ENCODE data around the gene ECE1. TPM values are rescaled to one million over a fixed set of nuclear protein-coding genes. Genes with fewer than 3 reads are reported as not detected.

The ECE1 gene
- total and polyA plus RNA-seq, 9 of the 15 experiments (the other 6 are each of a cell fraction or from before 2014, with no cell fraction given) = 0.56 to 34.8 (median 11.0) TPM

- TF ChIP-seq SMAD4 (CRISPR knock-in tag; conservative IDR thresholded peaks at IDR 0.05) = 0 out of 2 replicates have a peak, but pooled peaks have one; percentile 35
- no peak for TF ChIP-seq POLR3G (IDR thresholded peaks at IDR 0.05; ENCODE audit: extremely low read depth, insufficient read length, insufficient replicate concordance)
- no peak for TF ChIP-seq BCL6 (CRISPR knock-in tag; IDR thresholded peaks at IDR 0.05)
- TF ChIP-seq ZC3H11A (IDR thresholded peaks at IDR 0.05; ENCODE audit: low read depth, low read length) = no peak
- no peak for TF ChIP-seq ZNF3 (CRISPR knock-in tag; IDR thresholded peaks at IDR 0.05)
- TF ChIP-seq ZKSCAN3 (CRISPR knock-in tag; IDR thresholded peaks at IDR 0.05) = no peak
- peak; percentile 60; the same call in 1 of the 2 replicates for TF ChIP-seq SMC3 (conservative IDR thresholded peaks at IDR 0.05; ENCODE audit: insufficient read depth, low read depth, low read length)
- no peak for TF ChIP-seq ILK (tag; IDR thresholded peaks at IDR 0.05; ENCODE audit: borderline replicate concordance, low read depth)
- TF ChIP-seq ZNF146 (CRISPR knock-in tag; IDR thresholded peaks at IDR 0.05; ENCODE audit: unreplicated experiment) = no peak
- TF ChIP-seq GMEB1 (CRISPR knock-in tag; IDR thresholded peaks at IDR 0.05) = no peak
- TF ChIP-seq KLF10 (CRISPR knock-in tag; IDR thresholded peaks at IDR 0.05) = no peak
- TF ChIP-seq ZNF551 (CRISPR knock-in tag; IDR thresholded peaks at IDR 0.05) = no peak
- no peak for TF ChIP-seq TARDBP (IDR thresholded peaks at IDR 0.05)
- TF ChIP-seq, protein P1, sequence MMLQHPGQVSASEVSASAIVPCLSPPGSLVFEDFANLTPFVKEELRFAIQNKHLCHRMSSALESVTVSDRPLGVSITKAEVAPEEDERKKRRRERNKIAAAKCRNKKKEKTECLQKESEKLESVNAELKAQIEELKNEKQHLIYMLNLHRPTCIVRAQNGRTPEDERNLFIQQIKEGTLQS (IDR thresholded peaks at IDR 0.05) = no peak
- TF ChIP-seq, protein P1 (CRISPR knock-in tag; conservative IDR thresholded peaks at IDR 0.05) = no peak
- TF ChIP-seq MYNN (IDR thresholded peaks at IDR 0.05) = no peak
- TF ChIP-seq MYNN (CRISPR knock-in tag; IDR thresholded peaks at IDR 0.05) = no peak
- TF ChIP-seq, protein P2, sequence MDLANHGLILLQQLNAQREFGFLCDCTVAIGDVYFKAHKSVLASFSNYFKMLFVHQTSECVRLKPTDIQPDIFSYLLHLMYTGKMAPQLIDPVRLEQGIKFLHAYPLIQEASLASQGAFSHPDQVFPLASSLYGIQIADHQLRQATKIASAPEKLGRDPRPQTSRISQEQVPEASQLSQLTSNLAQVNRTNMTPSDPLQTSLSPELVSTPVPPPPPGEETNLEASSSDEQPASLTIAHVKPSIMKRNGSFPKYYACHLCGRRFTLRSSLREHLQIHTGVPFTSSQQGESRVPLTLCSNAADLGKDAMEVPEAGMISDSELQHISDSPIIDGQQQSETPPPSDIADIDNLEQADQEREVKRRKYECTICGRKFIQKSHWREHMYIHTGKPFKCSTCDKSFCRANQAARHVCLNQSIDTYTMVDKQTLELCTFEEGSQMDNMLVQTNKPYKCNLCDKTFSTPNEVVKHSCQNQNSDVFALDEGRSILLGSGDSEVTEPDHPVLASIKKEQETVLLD (IDR thresholded peaks at IDR 0.05) = no peak
- peak; percentile 59; the same call in 1 of the 2 replicates for TF ChIP-seq NCOR1 (IDR thresholded peaks at IDR 0.05)
- TF ChIP-seq GATA2 (CRISPR knock-in tag; IDR thresholded peaks at IDR 0.05) = peak; percentile 61; the same call in 1 of the 2 replicates
- TF ChIP-seq KAT2B (IDR thresholded peaks at IDR 0.05; ENCODE audit: low read depth, low read length) = no peak
- TF ChIP-seq, protein P3, sequence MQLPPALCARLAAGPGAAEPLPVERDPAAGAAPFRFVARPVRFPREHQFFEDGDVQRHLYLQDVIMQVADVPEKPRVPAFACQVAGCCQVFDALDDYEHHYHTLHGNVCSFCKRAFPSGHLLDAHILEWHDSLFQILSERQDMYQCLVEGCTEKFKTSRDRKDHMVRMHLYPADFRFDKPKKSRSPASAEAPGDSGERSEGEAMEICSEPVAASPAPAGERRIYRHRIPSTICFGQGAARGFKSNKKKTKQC (CRISPR knock-in tag; IDR thresholded peaks at IDR 0.05) = no peak
- TF ChIP-seq DPF2 (IDR thresholded peaks at IDR 0.05) = peak; percentile 56
- TF ChIP-seq CBX1 (IDR thresholded peaks at IDR 0.05; ENCODE audit: low read depth) = no peak
- no peak for TF ChIP-seq NEUROD1 (IDR thresholded peaks at IDR 0.05; ENCODE audit: borderline replicate concordance, low read depth, low read length, partially characterized antibody)
- no peak for TF ChIP-seq TCF7L2 (IDR thresholded peaks at IDR 0.05; ENCODE audit: low read depth, low read length)
- no peak for TF ChIP-seq ARHGAP35 (IDR thresholded peaks at IDR 0.05; ENCODE audit: partially characterized antibody)
- no peak for TF ChIP-seq GTF2E2 (tag; IDR thresholded peaks at IDR 0.05)
These were observed 72.3 kb downstream of the ECE1 start (continued) for GRCh38 chr1:21217812-21218596.
